SU-DHL-6 (cell line): ENCODE data around the gene ELMO1.

Experiments
- H2AFZ ChIP-seq: fragments of 200-600 bp; sonication (generic); 2 replicates; pipeline ENCODE4 v1.6.1; 2014; ENCODE audit warnings: low read depth, mild to moderate bottlenecking, moderate library complexity, mixed read lengths, antibody characterized with exemption, low read length; ENCODE audit not compliant: severe bottlenecking
- H3F3A ChIP-seq: fragments of 200-600 bp; shearing (Covaris generic); 2 replicates; pipeline ENCODE4 v1.6.0; 2016; ENCODE audit warnings: antibody characterized with exemption, mild to moderate bottlenecking; ENCODE audit not compliant: insufficient read depth
- H3K27ac ChIP-seq: fragments of 200-600 bp; sonication (generic); 2 replicates; pipeline ENCODE4 v1.5.1; 2016; ENCODE audit warnings: low read depth, mild to moderate bottlenecking, low read length, moderate library complexity, mixed read lengths
- H3K27me3 ChIP-seq: fragments of 200-600 bp; sonication (generic), shearing (Covaris generic); 2 replicates; pipeline ENCODE4 v1.6.0; 2014; ENCODE audit warnings: mild to moderate bottlenecking, low read length
- H3K36me3 ChIP-seq: fragments of 200-600 bp; sonication (generic); 2 replicates; pipeline ENCODE4 v1.6.1; 2014; ENCODE audit warnings: mild to moderate bottlenecking, low read length, mixed read lengths
- H3K4me2 ChIP-seq: fragments of 300-600, 200-600 bp; shearing (Covaris generic), sonication (generic); 2 replicates; pipeline ENCODE4 v1.6.0; 2014; ENCODE audit warnings: low read length, low read depth, mild to moderate bottlenecking; ENCODE audit not compliant: poor library complexity, severe bottlenecking
- H3K4me3 ChIP-seq: fragments of 200-600 bp; sonication (generic); 2 replicates; pipeline ENCODE4 v1.5.1; 2014; ENCODE audit warnings: antibody characterized with exemption, low read length, mild to moderate bottlenecking, mixed read lengths; ENCODE audit not compliant: insufficient read depth, poor library complexity, severe bottlenecking
- H3K79me2 ChIP-seq: fragments of 200-600 bp; sonication (generic); 2 replicates; pipeline ENCODE4 v1.6.1; 2014; ENCODE audit warnings: mild to moderate bottlenecking, low read length, moderate library complexity; ENCODE audit not compliant: insufficient read depth
- H3K9ac ChIP-seq: fragments of 200-600 bp; sonication (generic); 2 replicates; pipeline ENCODE4 v1.7.0; 2014; ENCODE audit warnings: mild to moderate bottlenecking, low read length
- H3K9me2 ChIP-seq: fragments of 200-600 bp; sonication (generic); replicated peaks from 2 replicates; pipeline ENCODE4 v1.6.1; 2014; ENCODE audit warnings: low read length; ENCODE audit not compliant: insufficient read depth
- H3K9me3 ChIP-seq: fragments of 200-600 bp; sonication (generic); 2 replicates; pipeline ENCODE4 v1.6.1; 2014; ENCODE audit warnings: low read length, mixed read lengths; ENCODE audit not compliant: insufficient read depth
- H4K20me1 ChIP-seq: fragments of 200-600 bp; sonication (generic); 2 replicates; pipeline ENCODE4 v1.6.1; 2014; ENCODE audit warnings: low read depth, mild to moderate bottlenecking, antibody characterized with exemption, low read length, moderate library complexity, mixed read lengths
- CTCF ChIP-seq: fragments of 200-600 bp; sonication (generic); IDR thresholded peaks from one replicate; pipeline ENCODE4 v1.5.1; 2017; ENCODE audit warnings: antibody characterized with exemption, mild to moderate bottlenecking, low read length, moderate library complexity; ENCODE audit not compliant: insufficient read depth, poor library complexity, severe bottlenecking
- EZH2phosphoT487 ChIP-seq: fragments of 200-600 bp; sonication (generic), shearing (Covaris generic); conservative IDR thresholded peaks from 2 replicates; pipeline ENCODE4 v1.6.1; 2018; ENCODE audit warnings: mild to moderate bottlenecking, antibody characterized with exemption, low read length, moderate library complexity, mixed read lengths

ELMO1 gene

DNA sequence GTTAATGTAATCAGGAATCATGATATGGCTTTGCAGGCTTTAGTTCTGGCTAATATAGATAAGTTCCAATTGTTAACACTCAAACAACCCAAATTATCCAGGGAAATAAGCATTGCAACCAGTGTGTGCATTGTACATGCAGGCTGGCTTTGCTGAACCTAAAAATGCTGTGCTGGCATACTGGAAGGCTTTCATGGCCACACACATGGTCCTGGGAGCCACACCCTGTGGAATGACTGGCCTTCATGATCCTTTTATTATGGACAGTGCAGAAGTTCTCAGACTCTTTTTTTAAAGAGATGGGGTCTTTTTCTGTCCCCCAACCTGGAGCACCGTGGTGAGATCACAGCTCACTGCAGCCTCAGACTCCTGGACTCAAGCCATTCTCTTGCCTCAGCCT, 5.0 kb downstream of the ELMO1 start:
- Histone ChIP-seq H3K9me2 (no peaks in the 10 kb centered on the region), H3F3A (no peaks in the 10 kb centered on the region), H3K79me2 (no peaks in the 10 kb centered on the region), H3K27me3 (no peaks in the 10 kb centered on the region), H3K4me3 (no peak overlapping the region), H3K4me2 (no peak overlapping the region), H2AFZ (no peak overlapping the region), H3K36me3 (no peaks in the 10 kb centered on the region), H3K9ac (no peak overlapping the region), H4K20me1 (no peaks in the 10 kb centered on the region), H3K9me3 (no peaks in the 10 kb centered on the region), H3K27ac (no peak overlapping the region)
- TF ChIP-seq CTCF: no peak
- no peak for TF ChIP-seq EZH2phosphoT487

- H3K9ac ChIP-seq: no peak overlapping the region
- no peaks in the 10 kb centered on the region for H3K9me2 ChIP-seq
- no peaks in the 10 kb centered on the region for H4K20me1 ChIP-seq
- H3K9me3 ChIP-seq: no peaks in the 10 kb centered on the region
- no peak overlapping the region for H2AFZ ChIP-seq
- no peaks in the 10 kb centered on the region for H3K27me3 ChIP-seq
- no peaks in the 10 kb centered on the region for H3K36me3 ChIP-seq
- no peak for TF ChIP-seq CTCF
- H3K79me2 ChIP-seq: no peaks in the 10 kb centered on the region
- H3K4me2 ChIP-seq: no peak overlapping the region
- no peak overlapping the region for H3K4me3 ChIP-seq
- H3K27ac ChIP-seq: no peak overlapping the region
- no peaks in the 10 kb centered on the region for H3F3A ChIP-seq
Measured at GRCh38 chr7:37442268-37442667, 6.4 kb downstream of the ELMO1 start.

- Histone ChIP-seq H3K9ac (no peak overlapping the region), H3F3A (no peaks in the 10 kb centered on the region)
Measured at GRCh38 chr7:37441816-37442215, 6.8 kb downstream of the ELMO1 start.

More at GRCh38 chr7:37441816-37442215, 6.8 kb downstream of the ELMO1 start:
- no peaks in the 10 kb centered on the region for H3K27me3 ChIP-seq
- H2AFZ ChIP-seq: no peak overlapping the region
- H3K4me2 ChIP-seq: no peak overlapping the region
- TF ChIP-seq CTCF: no peak
- no peak for TF ChIP-seq EZH2phosphoT487
- no peaks in the 10 kb centered on the region for H3K9me3 ChIP-seq
- no peaks in the 10 kb centered on the region for H3K79me2 ChIP-seq
- H3K27ac ChIP-seq: no peak overlapping the region
- no peaks in the 10 kb centered on the region for H3K9me2 ChIP-seq
- H3K36me3 ChIP-seq: no peaks in the 10 kb centered on the region
- H4K20me1 ChIP-seq: no peaks in the 10 kb centered on the region
- no peak overlapping the region for H3K4me3 ChIP-seq
